ENCODE measurements around the gene KLF6. TPM values are rescaled to one million over a fixed set of nuclear protein-coding genes. Genes with fewer than 3 reads are reported as not detected.

Gene KLF6
- total RNA-seq, 2 donors from 2014 or later: 76.3 to 78.7 TPM

DNA sequence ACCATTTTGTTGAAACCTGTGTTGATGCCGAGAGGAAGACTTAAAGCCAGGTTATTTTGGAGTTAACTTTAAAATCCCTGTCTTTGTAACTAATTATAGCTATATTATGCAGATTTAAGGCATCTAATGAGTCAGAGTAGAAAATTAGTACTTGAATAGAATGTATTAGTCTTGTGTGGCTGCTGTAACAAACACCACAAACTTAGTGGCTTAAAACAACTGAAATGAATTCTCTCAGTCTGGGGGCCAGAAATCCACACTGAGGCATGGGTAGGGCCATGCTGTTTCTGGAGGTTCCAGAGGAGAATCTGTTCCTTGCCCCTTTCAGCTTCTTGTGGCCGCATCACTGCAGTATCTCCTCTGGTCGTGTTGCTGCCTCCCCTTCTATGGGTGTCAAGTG, 8.5 kb upstream of the KLF6 start:
- no peak for DNase-seq
- ATAC-seq: no peak
- intact Hi-C loops (cut with DNase I): no loop called here

DNA sequence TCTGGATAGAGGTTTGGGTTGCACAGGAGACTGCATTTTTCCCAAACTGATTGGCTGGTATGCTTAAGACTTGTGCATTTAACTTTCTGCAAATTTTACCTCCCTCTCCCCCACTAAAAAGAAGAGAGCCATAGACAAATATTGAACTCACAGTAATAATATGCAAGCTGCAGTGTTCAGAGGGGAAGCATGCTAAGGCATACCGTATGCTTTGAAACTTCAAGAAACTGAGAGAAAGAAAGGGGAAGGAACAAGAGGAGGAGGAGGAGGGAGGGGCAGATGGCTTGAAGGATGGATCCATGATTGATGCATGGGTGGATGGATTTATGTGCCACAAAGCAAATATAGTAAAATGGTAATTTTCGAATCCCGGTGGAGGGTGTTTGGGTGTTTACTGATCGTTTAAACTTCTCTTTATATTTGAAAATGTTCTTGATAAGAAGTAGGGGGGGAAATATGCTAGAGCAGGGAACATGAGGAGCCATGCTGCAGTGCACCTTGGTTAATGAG, 7.8 kb upstream of the KLF6 start:
- ATAC-seq (no peak), DNase-seq (no peak)
- intact Hi-C loops (cut with DNase I): no loop called here

DNA sequence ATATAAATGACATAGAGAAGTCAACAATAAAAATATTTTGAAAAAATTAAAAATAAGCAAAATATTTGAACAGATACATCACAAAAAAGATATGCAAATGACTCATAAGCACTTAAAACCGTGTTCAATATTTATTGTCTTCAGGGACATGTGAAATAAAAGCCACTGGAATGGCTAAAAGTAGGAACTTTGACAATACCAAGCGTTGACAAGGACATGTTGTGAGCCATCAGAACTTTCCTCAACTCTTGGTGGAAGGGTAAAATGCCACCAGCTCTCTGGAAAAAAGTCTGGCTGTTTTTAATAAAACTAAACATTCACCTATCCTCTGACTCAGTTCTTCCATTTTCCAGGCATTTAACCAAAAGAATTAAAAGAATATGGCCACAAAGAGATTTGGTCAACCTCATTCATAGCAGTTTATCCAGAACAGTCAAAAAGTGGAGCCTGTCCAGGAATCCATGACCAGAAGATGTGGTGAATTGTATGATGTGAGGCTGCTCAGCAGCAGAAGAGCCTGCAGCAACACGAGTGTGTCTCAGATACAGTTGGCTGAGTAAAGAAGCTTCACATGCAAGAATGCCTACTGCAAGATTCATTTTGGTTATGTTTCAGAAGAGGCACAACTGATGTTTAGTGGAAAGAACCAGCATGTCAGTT, 7.1 kb upstream of the KLF6 start:
- ATAC-seq: no peak
- DNase-seq: no peak
- intact Hi-C loops (cut with DNase I): no loop called here

DNA sequence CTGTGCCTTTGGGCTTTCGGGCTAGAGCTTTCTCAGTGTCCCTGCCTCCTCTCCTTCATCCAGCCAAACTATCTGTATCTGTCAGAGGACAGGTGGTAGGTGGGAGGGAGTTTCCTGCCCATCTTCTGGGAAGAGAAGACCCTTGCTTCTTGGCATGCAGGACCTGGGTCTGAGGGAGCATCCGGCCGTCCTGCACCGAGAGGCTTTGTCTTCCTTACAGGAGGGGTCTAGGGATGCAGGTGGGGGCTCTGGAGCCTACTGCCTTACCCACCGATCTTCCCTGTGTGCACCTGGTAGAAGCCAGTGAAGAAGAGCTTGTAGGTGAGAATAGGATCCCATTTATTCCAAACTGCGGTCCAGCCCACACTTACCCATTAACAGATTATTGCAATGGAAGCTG, 5.8 kb upstream of the KLF6 start:
- intact Hi-C loops (cut with DNase I): no loop called here
- ATAC-seq: no peak
- no peak for DNase-seq

DNA sequence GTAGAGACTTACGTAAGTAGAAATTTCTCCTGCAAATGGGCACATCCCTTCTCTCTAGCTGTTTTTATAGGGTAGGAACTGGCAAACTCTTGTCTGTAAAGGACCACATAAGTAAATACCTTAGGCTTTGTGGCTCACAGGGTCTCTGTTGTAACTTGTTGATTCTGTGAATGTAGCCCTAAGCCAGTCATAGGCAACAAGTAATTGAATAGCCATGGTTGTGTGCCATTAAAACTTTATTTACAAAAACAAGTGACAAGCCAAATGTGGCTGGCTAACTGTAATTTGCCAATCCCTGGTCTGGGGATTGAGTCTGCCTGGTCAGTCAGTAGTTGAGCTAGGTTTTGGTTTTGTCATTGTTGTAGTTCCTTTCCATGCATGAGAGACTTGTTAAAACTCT, 5.3 kb upstream of the KLF6 start:
- ATAC-seq (no peak), DNase-seq (no peak)
- intact Hi-C loops (cut with DNase I): no loop called here

DNA sequence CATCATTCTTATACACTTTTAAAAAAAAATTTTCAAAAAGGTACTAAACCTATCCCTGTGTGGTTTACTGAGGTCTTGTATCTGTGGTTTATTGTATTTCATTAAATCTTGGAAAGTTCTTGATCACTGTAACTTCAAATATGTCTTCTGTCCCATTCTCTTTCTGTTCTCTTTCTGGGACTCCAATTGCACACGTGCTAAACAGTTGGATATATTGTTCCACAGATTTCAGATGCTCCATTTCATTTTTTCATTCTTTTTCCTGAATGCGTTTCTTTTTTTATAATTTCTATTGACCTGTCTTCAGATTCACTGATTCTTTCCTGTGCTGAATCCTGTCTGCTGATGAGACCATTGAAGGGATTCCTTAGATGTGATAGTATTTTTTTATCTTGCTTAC, 4.6 kb upstream of the KLF6 start:
- intact Hi-C loops (cut with DNase I): loop anchor here (10.0 kb wide), 3 partner anchors 545 to 875 kb away; no protein-coding TSS in a partner anchor

DNA sequence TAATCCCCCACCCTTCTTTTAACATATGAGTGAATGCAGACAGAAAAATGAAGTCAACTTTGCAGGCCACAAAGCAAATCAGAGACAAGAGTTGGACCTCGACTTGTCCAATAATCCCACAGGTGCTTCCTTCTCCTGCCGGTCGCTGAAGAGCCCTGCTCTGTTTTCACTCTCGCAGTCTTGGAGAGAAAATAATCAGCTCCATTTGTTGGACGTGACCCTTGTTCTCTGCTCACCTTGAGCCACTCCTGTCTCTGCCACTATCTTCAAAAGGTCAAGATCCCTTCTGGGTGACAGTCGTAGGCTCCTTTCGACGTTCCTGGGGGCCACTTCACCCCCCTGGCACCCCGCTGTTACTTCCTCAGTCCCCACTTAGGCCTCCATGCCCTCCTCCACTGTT, 2.8 kb upstream of the KLF6 start:
- ATAC-seq (no peak), DNase-seq (no peak)
- intact Hi-C loops (cut with DNase I): loop anchor here (10.0 kb wide), 3 partner anchors 543 to 877 kb away; no protein-coding TSS in a partner anchor

More for the DNA sequence above, 4.6 kb upstream of the KLF6 start:
- ATAC-seq (no peak), DNase-seq (no peak)

DNA sequence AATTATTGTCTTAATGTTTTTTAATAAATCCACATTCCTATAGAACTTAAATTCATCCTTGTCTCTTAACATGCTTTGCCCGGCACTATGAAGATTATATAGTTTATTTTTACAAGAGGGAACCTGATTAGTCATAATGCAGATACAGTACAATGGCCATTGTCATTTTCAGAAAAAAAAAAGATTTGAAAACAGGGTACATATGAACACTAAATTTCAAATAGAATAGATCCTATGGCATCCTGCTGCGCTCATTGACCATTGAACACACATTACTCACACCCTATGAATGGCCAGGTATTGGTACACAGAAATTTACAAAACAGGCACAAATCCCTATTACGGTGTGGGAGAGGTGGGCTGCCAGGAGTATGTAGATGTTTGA, 2.0 kb upstream of the KLF6 start:
- no peak for DNase-seq
- no peak for ATAC-seq
- intact Hi-C loops (cut with DNase I): loop anchor here (10.0 kb wide), 3 partner anchors 542 to 878 kb away; no protein-coding TSS in a partner anchor

DNA sequence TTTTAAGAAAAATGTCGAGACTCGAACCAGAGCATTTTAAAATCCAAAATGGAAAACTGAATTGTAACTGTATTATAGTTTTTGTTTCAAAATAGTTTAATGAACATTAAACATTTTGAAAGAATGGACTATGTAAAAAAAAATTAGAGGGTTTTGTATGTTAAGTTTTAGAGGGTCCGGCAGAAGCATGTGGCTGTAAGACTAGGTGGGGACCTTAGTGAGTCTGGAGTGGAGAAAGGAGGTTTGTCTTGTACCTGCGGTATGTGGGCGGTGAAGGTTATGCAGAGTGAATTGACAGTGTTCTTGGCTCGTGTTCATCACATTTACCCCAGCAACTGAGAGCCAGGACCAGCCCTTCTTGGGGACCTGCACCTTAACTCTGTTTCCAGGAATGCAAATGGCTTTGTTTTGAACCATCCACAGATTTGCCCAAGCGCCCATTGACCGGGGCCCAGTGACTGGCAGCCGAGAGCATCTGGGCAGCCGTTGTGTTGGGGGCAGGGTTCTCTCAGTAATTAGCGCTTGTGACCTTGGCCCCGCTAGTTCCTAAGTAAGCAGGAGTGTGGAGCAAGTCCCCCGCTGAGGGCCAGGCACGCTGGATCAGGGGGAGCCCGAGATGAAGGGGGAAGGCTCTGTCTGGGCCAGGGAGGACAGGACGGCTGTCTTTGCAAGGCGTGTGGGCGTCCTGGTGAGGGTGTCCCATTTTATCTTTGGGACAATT, 1.4 kb upstream of the KLF6 start:
- intact Hi-C loops (cut with DNase I): loop anchor here (10.0 kb wide), 3 partner anchors 542 to 878 kb away; no protein-coding TSS in a partner anchor
- DNase-seq: no peak
- ATAC-seq: no peak

DNA sequence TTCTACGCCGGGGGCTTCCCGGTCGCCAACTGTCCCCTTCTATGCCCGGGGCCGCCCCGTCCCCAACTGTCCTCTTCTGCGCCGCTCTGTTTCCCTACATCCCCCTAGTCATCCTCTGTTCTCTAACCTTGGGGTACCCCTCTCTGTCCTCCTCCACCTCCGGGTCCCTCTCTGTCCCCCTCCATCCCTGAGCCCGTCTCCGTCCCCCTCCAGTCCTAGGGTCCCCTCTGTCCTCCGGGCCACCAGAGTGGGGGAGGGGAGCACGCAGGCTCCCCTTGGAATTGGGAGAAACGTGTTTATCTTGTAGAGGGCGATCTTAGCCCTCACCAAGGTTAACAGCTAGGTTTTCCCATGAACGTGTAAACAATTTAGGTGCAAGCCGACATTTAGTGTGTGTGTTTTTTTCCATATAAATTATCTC, 852 bp upstream of the KLF6 start:
- intact Hi-C loops (cut with DNase I): loop anchor here (10.0 kb wide), 3 partner anchors 541 to 879 kb away; no protein-coding TSS in a partner anchor
- ATAC-seq (peak in 1 of 2 donors; percentile 1), DNase-seq (no peak)

DNA sequence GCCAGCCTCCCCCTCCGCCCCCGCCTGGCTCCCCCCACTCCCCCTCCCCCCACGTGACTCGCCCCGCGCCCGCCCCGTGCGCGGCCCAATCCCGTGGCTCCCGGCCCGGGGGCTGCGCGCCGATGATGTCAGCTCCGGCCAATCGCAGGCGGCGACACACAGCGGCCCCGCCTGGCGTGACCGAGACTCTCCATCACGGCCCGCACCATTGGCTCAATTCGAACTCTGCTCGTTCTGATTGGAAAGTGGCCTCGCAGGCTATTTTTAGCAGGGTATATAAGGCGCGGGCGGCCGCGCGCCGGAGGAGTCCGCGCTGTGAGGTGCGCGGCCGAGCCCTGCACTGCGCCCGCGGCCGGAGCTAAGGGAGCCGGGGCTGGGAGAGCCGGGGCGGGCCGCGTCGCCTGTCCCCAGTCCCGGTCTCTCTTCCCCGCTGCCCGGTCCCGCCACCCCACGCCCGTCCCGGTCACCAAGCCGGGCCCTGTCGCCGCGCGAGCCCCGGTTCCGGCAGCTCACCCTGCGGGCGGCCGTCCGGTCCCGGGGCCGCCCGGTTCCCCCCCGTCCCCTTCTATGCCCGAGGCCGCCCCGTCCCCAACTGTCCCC, 342 bp upstream of the KLF6 start:
- peak; percentile 82 to 85 for ATAC-seq

DNA sequence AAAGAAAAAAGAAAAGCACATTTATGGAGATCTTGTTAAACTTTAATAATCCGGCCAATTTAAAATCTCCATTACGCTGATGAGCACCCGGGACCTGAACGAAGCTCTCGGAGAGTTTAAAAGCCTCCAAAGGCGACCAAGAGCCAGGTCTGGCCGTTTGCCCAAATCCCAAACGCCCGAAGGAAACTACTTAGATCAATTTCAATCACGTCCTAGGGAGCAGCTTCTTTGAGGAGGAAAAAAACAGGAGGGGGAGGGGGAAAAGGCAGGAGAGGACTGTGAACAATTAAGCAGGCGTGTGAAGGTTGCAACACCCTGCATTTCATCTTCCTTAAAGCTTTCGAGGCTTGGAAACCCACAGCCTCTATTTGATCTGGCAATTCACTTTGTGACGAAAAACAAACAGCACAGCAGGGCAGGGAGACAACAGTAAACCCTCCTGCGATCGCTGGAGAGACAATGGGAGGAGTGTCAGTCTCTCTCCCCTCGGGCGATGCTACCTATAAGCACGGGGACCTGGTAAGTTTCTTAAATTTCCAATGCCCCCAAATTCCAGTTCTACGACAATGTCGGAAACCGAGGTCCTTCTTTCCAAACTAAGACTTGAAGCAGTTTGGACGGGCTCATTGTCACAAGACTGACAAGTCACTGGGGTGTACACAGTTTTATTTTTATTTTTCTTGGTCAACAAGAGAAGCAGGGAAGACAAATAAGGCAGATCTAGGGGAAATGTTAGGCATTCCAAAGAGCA, 1.2 kb downstream of the KLF6 start:
- no peak for ATAC-seq
- peak; percentile 74 for DNase-seq

More for the DNA sequence above, 342 bp upstream of the KLF6 start:
- intact Hi-C loops (cut with DNase I): loop anchor here (10.0 kb wide), 3 partner anchors 541 to 879 kb away; no protein-coding TSS in a partner anchor
- DNase-seq: peak; percentile 99

DNA sequence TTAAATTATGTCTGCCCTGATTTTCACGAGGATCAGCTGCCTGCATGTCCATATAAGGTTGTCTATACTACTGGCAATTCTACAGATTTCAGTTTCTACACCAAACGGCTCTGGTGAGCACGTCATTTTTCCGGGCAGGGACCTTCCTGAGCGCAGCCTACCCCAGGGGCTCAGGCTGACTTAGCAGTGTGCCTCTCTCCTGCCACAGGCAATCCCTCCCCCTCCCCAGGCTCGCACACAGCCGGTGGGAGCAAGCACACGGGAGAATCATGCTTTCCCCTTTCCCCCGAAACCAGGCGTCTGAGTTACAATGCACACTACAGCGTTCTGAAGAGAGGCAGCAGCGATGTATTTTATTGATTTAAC, 1.7 kb downstream of the KLF6 start:
- DNase-seq (peak; percentile 68), ATAC-seq (peak; percentile 4 to 9)
- intact Hi-C loops (cut with DNase I): loop anchor here (5.0 to 10.0 kb wide), 6 partner anchors 256 to 882 kb away; no protein-coding TSS in a partner anchor

More for the DNA sequence above, 1.2 kb downstream of the KLF6 start:
- intact Hi-C loops (cut with DNase I): loop anchor here (5.0 to 10.0 kb wide), 6 partner anchors 257 to 881 kb away; no protein-coding TSS in a partner anchor

DNA sequence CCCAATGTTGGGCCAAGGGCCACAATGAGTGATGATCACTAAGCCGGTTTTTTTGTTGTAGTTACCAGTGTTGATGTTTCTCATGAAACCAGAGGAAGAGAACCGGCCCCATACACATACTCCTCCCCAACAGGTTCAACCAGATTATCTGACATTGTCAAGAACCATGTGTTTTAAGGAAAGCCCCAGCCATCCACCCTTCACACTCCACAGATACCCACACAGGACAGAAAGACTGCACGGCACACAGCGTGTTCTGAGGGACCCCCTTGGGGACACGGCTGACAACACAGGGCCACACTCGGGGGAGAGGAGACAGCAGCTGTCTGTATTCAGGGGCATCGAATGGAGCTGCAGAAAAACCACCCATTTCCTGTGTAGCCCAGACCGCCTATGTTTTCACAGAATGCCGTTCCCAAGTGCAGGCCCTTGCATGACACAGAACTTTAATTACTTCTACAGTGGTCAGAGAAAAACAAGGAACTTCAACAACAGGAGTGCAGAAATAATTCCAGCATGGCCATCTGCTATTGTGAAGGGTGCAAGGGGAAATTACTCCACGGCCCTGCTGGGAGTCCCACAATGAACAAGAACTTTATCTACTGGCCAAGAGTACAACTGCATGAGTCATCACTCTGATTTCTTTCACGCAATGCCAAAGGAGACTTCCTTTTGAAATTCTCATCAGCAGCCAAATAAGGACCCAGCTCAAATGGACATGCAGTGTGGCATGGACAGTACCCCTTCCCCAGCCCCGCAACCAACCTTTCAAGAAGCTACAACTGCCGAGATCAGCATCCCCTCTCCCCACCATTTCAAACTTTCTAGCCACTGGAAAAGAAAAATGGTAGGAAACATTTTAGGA, 2.3 kb downstream of the KLF6 start:
- intact Hi-C loops (cut with DNase I): loop anchor here (5.0 to 10.0 kb wide), 6 partner anchors 255 to 882 kb away; no protein-coding TSS in a partner anchor
- ATAC-seq (peak; percentile 38 to 42), DNase-seq (peak; percentile 66)

DNA sequence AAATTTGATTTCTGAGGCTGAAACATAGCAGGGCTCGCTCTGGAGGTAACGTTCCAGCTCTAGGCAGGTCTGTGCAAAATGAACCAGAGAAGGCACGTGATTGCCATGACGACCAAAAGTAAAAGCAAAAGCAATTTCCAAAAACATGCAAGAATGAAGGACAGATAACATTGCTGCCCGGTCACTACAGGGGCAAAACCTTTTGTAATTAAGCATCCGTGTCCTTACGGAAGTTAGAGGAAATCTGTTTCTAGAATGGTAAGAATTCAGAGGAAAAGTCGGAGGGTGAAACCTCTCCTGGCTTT, 2.9 kb downstream of the KLF6 start:
- ATAC-seq: no peak
- intact Hi-C loops (cut with DNase I): loop anchor here (5.0 to 10.0 kb wide), 6 partner anchors 255 to 883 kb away; no protein-coding TSS in a partner anchor
- no peak for DNase-seq

DNA sequence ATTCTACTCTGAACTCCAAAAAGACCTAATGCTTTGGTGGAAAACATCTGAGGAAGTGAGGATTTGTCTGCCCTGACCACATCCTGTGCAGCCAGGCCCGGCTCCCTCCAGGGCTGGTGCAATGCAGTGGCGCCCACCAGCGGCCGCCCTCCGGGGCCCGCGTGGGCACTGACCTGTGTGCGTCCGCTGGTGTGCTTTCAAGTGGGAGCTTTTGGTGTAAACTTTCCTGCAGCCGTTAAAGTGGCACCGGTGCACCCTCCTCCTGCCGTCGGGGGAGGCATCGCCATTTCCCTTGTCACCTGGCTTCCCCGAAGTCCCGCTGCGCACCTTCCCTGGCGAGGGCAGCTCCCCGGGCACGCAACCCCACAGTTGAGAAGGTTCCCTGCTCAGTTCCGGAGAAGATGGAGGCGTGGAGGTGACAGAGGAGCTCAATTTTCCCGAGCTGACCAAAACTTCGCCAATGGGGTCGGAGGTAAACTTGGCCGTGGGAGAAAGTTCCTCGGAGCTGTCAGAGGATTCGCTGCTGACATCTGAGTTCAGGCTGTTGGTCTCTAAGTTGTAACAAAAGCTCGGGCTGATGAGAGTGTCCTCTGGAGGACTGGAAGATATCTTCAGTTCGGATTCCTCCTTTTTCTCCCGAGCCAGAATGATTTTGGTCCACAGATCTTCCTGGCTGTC, 3.4 kb downstream of the KLF6 start:
- ATAC-seq: no peak
- intact Hi-C loops (cut with DNase I): loop anchor here (5.0 to 10.0 kb wide), 6 partner anchors 254 to 883 kb away; no protein-coding TSS in a partner anchor
- peak; percentile 66 for DNase-seq

DNA sequence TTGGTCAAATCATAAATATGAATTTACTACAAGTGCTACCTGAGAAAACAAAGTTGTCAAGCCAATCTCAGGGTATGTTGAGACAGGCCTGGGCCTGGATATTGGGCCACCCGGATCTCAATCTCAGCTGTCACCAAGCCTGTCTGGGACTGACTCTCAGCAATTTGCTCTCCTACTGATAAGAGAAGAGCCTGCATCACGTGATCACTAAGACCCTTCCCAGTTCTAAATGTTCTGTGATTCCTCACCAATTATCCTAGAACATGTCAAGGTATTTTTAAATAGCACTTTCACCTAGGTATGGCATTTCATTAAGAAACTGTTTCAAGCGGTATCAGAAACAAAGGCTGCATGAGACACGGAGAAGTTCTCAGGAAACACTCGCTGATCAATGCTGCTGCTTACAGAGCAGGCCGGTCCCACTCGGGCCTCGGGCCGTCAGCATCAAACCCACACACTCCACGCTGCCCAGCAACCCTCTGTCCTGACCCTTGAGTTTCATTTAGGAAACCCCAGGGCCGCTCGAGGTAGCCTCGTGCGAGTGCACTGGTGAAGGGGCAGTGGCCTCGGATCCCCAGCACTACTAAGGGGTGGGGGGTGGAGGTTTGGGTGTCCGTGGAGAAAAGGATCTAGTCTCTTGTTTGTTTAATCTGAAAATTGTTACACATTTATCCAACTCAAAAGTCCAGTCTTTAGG, 4.1 kb downstream of the KLF6 start:
- DNase-seq (no peak), ATAC-seq (no peak)
- intact Hi-C loops (cut with DNase I): loop anchor here (5.0 to 10.0 kb wide), 6 partner anchors 254 to 884 kb away; no protein-coding TSS in a partner anchor

Measured in left cardiac atrium (tissue), 4 donors.